SKM-1 (cell line): Measurements from ENCODE around the gene TOX2.

Source experiments
- DNase-seq: peaks from one replicate; lab custom pipeline; 2025; ENCODE audit not compliant: unreplicated experiment; lab: John Stamatoyannopoulos, UW

TOX2 gene

GRCh38 chr20:43915211-43916072 lies 790 bp downstream of the TOX2 start:
- no peak for DNase-seq

- DNase-seq = no peak
Observed at GRCh38 chr20:43916073-43916880, 1.6 kb downstream of the TOX2 start.

GRCh38 chr20:43916881-43917371 lies 2.3 kb downstream of the TOX2 start:
- DNase-seq = no peak

GRCh38 chr20:43917380-43917779 lies 2.7 kb downstream of the TOX2 start:
- DNase-seq = no peak

GRCh38 chr20:43919686-43920403 lies 5.2 kb downstream of the TOX2 start:
- DNase-seq = no peak

- DNase-seq = no peak
Observed at GRCh38 chr20:43920797-43921196, 6.1 kb downstream of the TOX2 start.

- DNase-seq = no peak
Observed at GRCh38 chr20:43921227-43921780, 6.7 kb downstream of the TOX2 start.

- DNase-seq = no peak
Observed at GRCh38 chr20:43922614-43923013, 8.0 kb downstream of the TOX2 start.

- no peak for DNase-seq
Observed at GRCh38 chr20:43923322-43923721, 8.7 kb downstream of the TOX2 start.

GRCh38 chr20:43923917-43924316 lies 9.3 kb downstream of the TOX2 start:
- no peak for DNase-seq

GRCh38 chr20:43925215-43925614 lies 10.6 kb downstream of the TOX2 start:
- no peak for DNase-seq

GRCh38 chr20:43925801-43926200 lies 11.1 kb downstream of the TOX2 start:
- no peak for DNase-seq

GRCh38 chr20:43926287-43927050 lies 11.8 kb downstream of the TOX2 start:
- no peak for DNase-seq

- DNase-seq = no peak
Observed at GRCh38 chr20:43931976-43932375, 17.3 kb downstream of the TOX2 start.

- no peak for DNase-seq
Observed at GRCh38 chr20:43934833-43935232, 20.2 kb downstream of the TOX2 start.

GRCh38 chr20:43936104-43936770 lies 21.6 kb downstream of the TOX2 start:
- no peak for DNase-seq

- no peak for DNase-seq
Observed at GRCh38 chr20:43936805-43937204, 22.2 kb downstream of the TOX2 start.

- no peak for DNase-seq
Observed at GRCh38 chr20:43937591-43937990, 22.9 kb downstream of the TOX2 start.

GRCh38 chr20:43938017-43938655 lies 23.5 kb downstream of the TOX2 start:
- DNase-seq = no peak
